Measurements from ENCODE around the gene TET2. TPM values are rescaled to one million over a fixed set of nuclear protein-coding genes. Genes with fewer than 3 reads are reported as not detected.

Gene TET2
- total RNA-seq, 4 donors from 2014 or later: 31.9 to 69.0 (median 39.5) TPM

DNA sequence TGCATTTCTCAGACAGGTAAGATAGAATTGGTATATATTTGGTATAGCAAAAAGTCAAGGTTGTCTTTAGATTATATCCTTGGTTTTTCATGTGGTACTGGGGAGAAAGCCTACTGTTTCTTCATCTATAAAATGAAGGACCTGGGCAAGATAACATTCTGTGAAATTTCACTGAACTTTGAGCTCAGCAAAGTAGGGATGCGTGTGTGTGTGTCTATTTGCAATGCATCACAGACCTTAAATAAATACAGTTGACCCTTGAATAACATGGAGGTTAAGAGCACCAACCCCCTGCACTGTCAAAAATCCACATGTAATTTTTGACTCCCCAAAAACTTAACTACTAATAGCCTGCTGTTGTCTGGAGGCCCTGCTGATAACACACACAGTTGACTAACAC lies 25.2 kb downstream of the TET2 start:
- WGBS: 100% methylated on average over 1 of the region's 1 CpG
- no peak overlapping the region for H3K27ac ChIP-seq
- H3K9me3 ChIP-seq: no peaks in the 10 kb centered on the region
- TF ChIP-seq, protein P1, sequence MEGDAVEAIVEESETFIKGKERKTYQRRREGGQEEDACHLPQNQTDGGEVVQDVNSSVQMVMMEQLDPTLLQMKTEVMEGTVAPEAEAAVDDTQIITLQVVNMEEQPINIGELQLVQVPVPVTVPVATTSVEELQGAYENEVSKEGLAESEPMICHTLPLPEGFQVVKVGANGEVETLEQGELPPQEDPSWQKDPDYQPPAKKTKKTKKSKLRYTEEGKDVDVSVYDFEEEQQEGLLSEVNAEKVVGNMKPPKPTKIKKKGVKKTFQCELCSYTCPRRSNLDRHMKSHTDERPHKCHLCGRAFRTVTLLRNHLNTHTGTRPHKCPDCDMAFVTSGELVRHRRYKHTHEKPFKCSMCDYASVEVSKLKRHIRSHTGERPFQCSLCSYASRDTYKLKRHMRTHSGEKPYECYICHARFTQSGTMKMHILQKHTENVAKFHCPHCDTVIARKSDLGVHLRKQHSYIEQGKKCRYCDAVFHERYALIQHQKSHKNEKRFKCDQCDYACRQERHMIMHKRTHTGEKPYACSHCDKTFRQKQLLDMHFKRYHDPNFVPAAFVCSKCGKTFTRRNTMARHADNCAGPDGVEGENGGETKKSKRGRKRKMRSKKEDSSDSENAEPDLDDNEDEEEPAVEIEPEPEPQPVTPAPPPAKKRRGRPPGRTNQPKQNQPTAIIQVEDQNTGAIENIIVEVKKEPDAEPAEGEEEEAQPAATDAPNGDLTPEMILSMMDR (IDR thresholded peaks at IDR 0.05): no peak
- TF ChIP-seq POLR2AphosphoS5 (IDR thresholded peaks at IDR 0.05) (no peak), EP300 (IDR thresholded peaks at IDR 0.05) (no peak), POLR2A (IDR thresholded peaks at IDR 0.05) (no peak)
- no peaks in the 10 kb centered on the region for H3K27me3 ChIP-seq
- peaks cover 3% of the 10 kb centered on the region for H3K36me3 ChIP-seq
- DNase-seq (ENCODE audit: low spot score in 2 of 2): no peak
- H3K4me1 ChIP-seq: peaks cover 9% of the 10 kb centered on the region
- no peak overlapping the region for H3K4me3 ChIP-seq

DNA sequence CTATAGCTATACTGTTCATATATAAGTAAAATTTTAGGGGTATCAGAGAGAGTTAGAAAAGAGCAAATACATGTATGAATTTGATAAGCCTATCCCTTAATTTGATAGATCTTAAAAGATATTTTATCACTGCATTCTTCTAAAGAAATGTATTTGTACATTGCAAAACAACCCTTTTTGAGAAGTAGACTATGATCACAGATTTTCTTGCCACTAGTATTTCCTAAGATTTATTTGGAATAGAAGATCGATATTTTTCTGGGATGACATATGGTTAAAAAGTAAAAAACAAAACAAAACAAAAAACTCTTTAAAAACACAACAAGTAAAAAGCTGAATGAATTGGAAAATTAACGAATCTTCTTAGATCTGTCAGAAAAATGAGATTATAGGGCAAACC lies 27.4 kb downstream of the TET2 start:
- TF ChIP-seq POLR2A (IDR thresholded peaks at IDR 0.05) (no peak), POLR2AphosphoS5 (IDR thresholded peaks at IDR 0.05) (no peak), EP300 (IDR thresholded peaks at IDR 0.05) (no peak)
- TF ChIP-seq, protein P1 (IDR thresholded peaks at IDR 0.05): no peak
- Histone ChIP-seq H3K27me3 (no peaks in the 10 kb centered on the region), H3K4me1 (peaks cover 9% of the 10 kb centered on the region), H3K4me3 (no peak overlapping the region), H3K9me3 (no peaks in the 10 kb centered on the region), H3K27ac (no peak overlapping the region), H3K36me3 (peaks cover 3% of the 10 kb centered on the region)
- WGBS: 93% methylated on average over 2 of the region's 2 CpGs
- DNase-seq (ENCODE audit: low spot score in 2 of 2): no peak

DNA sequence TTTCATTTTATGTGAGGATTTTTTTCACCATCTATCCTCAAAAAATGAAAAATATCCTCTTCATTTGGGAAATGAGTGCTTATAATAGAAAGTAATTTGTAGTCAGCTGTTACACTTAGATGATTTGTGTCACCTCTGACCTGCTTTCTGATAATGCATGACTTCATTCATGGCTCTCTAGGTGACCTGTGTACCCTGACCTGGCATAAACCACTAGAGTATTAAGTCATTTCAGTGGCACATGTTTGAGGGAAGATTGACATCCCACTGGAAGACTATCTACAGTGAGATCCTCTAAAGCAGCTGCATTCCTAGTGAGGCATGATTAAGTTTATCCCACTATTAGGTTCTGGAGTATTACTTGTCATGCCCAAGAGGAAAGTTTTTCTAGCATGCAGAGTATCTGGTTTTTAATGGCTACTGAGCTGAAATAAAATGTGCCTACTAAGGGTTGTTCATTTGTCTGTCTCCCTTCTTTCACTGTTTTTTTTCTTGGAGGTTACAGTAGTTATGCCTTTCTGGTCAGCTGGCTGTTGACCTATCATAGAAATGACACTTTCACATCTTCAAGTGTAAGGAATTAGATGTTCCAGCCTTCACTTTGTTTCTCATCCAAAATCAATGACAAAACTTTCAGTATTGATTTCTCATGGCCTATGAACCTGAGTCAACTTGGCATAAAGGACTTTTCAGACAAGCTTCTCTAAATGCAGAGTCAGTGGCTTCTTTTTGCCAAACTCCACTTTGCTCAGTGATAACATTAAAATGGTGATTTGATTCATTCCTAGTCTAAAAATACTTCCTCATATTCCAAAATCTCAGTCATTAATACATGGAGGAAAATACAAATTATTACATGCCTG lies 33.1 kb downstream of the TET2 start:
- Histone ChIP-seq H3K27ac (no peak overlapping the region), H3K36me3 (no peaks in the 10 kb centered on the region), H3K9me3 (no peaks in the 10 kb centered on the region), H3K4me3 (no peak overlapping the region), H3K4me1 (peaks cover 8% of the 10 kb centered on the region), H3K27me3 (no peaks in the 10 kb centered on the region)
- no peak for TF ChIP-seq POLR2AphosphoS5 (IDR thresholded peaks at IDR 0.05)
- no peak for TF ChIP-seq EP300 (IDR thresholded peaks at IDR 0.05)
- TF ChIP-seq POLR2A (IDR thresholded peaks at IDR 0.05): no peak
- DNase-seq (ENCODE audit: low spot score in 2 of 2): no peak

DNA sequence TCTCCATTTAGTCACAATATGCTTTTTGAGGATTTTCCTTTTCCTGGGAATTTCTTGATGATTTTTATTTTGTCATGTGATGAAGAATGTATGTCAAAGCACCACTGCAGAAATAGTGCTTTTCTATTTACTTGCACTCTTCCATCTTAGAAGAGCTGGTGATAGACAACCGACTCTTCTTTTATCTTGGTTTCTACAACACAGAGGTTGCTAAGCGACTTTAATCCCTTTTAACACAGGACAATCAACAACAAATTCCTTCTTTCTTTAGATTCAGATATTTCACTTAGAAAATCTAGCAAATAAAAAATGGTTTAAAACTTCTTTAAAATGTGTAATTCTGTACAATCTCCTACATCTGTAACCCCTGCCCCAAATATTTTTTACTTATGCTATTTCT lies 34.6 kb downstream of the TET2 start:
- Histone ChIP-seq H3K4me1 (peaks cover 8% of the 10 kb centered on the region), H3K27ac (no peak overlapping the region), H3K36me3 (no peaks in the 10 kb centered on the region), H3K9me3 (no peaks in the 10 kb centered on the region), H3K27me3 (no peaks in the 10 kb centered on the region), H3K4me3 (no peak overlapping the region)
- DNase-seq (ENCODE audit: low spot score in 2 of 2): no peak
- TF ChIP-seq POLR2AphosphoS5 (IDR thresholded peaks at IDR 0.05) (no peak), EP300 (IDR thresholded peaks at IDR 0.05) (no peak), POLR2A (IDR thresholded peaks at IDR 0.05) (no peak)
- TF ChIP-seq, protein P1 (IDR thresholded peaks at IDR 0.05): no peak
- 54% methylated on average over 2 of the region's 2 CpGs for WGBS

DNA sequence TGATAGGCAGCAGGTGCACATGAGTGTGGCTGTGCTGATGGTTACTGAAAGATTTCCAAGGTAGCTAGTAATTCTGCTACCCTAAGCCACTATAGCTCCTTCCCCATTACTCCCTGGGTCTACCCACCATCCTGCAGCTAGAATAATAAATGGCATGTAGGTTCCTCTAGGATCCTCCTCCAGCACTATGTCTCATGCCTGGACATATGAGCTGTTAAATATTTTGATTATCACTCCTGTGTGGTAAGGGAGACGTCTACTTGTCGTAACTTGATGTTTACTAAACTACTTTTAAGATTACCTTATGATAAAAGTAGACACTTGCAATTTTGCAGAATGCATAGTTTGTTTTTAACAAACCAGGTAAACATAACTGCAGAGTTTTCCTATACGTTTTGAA lies 35.5 kb downstream of the TET2 start:
- Histone ChIP-seq H3K36me3 (no peaks in the 10 kb centered on the region), H3K9me3 (no peaks in the 10 kb centered on the region), H3K4me1 (peaks cover 8% of the 10 kb centered on the region), H3K27me3 (no peaks in the 10 kb centered on the region), H3K4me3 (no peak overlapping the region), H3K27ac (no peak overlapping the region)
- 60% methylated on average over 3 of the region's 3 CpGs for WGBS
- no peak for DNase-seq (ENCODE audit: low spot score in 2 of 2)
- no peak for TF ChIP-seq POLR2AphosphoS5 (IDR thresholded peaks at IDR 0.05)
- TF ChIP-seq EP300 (IDR thresholded peaks at IDR 0.05): no peak
- TF ChIP-seq POLR2A (IDR thresholded peaks at IDR 0.05): no peak
- TF ChIP-seq, protein P1 (IDR thresholded peaks at IDR 0.05): no peak
